DMS53 (cell line): ENCODE data around the gene PIK3R2.
A peak's percentile ranks its signal among the peaks of the same experiment; 100 is the strongest.
"Not testable (repeated sequence)": the region's sequence is repeated elsewhere in the genome, so short reads cannot be mapped to it uniquely, and the experiment has no call there.

Experiments used
- DNase-seq: peaks from one replicate; lab custom pipeline; 2025; lab: John Stamatoyannopoulos, UW

PIK3R2 gene

GRCh38 chr19:18203863-18204393 lies 51.0 kb downstream of the PIK3R2 start, which contains the start of gene RAB3A:
TSS of gene RAB3A (minus strand) at chr19:18204042. CDS start at chr19:18202740, 1,302 bp downstream.
- peak; percentile 99 for DNase-seq

- peak; percentile 90 for DNase-seq
Observed at GRCh38 chr19:18204394-18205199, 51.6 kb downstream of the PIK3R2 start.

GRCh38 chr19:18205200-18205892 lies 52.4 kb downstream of the PIK3R2 start:
- DNase-seq: peak; percentile 79

GRCh38 chr19:18206018-18206417 lies 53.1 kb downstream of the PIK3R2 start:
- no peak for DNase-seq

- peak; percentile 80 for DNase-seq
Observed at GRCh38 chr19:18208098-18208951, 55.4 kb downstream of the PIK3R2 start.

- not testable (repeated sequence) for DNase-seq
Observed at GRCh38 chr19:18209912-18210311, 56.9 kb downstream of the PIK3R2 start.

- DNase-seq: no peak
Observed at GRCh38 chr19:18211683-18212082, 58.7 kb downstream of the PIK3R2 start.

GRCh38 chr19:18214779-18215433 lies 61.9 kb downstream of the PIK3R2 start:
- no peak for DNase-seq

GRCh38 chr19:18216789-18217188 lies 63.8 kb downstream of the PIK3R2 start:
- DNase-seq: no peak

GRCh38 chr19:18218159-18218558 lies 65.2 kb downstream of the PIK3R2 start:
- DNase-seq: no peak

GRCh38 chr19:18218600-18218999 lies 65.6 kb downstream of the PIK3R2 start:
- DNase-seq: no peak
